NCI-H1436 (cell line): ENCODE results near the gene MT1B.
"Not testable (repeated sequence)": the region's sequence is repeated elsewhere in the genome, so short reads cannot be mapped to it uniquely, and the experiment has no call there.

Experiments
- DNase-seq: peaks from one replicate; lab custom pipeline; 2025; lab: John Stamatoyannopoulos, UW

MT1B gene

DNA sequence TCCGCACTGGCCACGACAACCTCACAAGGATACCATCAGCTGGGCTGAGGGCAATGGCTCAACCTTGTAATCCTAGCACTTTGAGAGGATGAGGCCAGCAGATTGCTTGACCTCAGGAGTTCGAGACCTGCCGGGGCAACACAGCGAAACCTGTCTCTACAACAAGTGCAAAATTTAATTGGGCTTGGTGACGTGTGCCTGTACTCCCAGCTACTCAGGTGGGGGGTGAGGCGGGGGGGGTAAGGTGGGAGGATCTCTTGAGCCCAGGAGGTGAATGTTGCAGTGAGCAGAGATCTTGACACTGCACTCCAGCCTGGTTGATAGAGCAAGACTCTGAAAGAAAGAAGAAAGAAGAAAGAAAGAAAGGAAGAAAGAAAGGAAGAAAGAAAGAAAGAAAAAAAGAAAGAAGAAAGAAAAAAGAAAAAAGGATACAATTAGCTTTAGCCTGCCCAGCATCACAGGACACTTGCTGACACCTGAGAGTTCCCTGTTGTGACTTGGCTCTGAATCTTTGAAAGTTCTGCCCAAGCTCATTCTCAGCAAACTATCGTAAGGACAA is 31.3 kb upstream of the MT1B start:
- DNase-seq: no peak

DNA sequence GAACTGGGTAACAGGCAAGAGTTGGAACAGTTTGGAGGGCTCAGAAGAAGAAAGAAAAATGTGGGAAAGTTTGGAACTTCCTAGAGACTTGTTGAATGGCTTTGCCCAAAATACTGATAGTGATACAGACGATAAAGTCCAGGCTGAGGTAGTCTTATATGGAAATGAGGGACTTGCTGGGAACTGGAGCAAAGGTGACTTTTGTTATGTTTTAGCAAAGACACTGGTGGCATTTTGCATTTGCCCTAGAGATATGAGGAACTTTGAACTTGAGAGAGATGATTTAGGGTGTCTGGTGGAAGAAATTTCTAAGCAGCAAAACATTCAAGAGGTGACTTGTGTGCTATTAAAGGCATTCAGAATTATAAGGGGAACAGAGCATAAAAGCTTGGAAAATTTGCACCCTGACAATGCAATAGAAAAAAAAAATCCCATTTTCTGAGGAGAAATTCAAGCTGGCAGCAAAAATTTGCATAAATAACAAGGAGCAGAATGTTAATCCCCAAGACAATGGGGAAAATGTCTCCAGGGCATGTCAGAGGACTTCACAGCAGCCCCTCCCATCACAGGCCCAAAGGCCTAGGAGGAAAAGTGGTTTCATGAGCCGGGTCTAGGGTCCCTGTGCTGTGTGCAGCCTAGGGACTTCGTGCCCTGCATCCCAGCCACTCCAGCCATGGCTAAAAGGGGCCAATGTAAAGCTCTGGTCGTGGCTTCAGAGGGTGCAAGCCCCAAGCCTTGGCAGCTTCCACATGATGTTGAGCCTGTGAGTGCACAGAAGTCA is 29.8 kb upstream of the MT1B start:
- DNase-seq: not testable (repeated sequence)

DNA sequence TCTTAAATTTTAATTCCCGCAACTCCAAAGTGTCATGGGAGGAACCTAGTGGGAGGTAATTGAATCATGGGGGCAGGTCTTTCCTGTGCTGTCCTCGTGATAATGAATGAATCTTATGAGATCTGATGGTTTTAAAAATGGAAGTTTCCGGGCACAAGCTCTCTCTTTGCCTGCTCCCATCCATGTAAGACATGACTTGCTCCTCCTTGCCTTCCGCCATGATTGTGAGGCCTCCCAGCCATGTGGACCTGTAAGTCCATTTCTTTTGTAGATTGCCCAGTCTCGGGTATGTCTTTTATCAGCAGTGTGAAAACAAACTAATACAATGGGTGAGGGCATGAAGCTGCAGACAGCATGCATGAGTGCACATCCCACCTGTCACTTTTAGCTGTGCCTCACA is 28.5 kb upstream of the MT1B start:
- DNase-seq: not testable (repeated sequence)

DNA sequence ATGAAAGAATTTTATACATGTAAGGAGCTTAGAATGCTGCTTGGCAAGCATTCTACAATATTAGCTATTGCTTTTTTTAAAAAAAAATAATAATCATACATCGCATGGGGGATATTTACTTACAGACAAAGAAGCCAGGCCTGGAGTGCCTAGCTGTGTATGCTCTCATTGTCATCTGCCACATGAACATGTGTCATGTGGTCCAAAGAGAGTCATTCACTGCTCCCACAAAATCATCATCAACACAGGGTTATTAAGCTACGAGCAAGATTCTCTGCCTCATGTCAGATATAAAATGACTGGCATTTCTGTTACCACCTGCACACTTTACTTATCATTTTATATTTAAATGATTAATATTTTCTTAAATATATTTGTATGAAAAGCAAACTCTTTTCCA is 28.0 kb upstream of the MT1B start:
- no peak for DNase-seq

DNA sequence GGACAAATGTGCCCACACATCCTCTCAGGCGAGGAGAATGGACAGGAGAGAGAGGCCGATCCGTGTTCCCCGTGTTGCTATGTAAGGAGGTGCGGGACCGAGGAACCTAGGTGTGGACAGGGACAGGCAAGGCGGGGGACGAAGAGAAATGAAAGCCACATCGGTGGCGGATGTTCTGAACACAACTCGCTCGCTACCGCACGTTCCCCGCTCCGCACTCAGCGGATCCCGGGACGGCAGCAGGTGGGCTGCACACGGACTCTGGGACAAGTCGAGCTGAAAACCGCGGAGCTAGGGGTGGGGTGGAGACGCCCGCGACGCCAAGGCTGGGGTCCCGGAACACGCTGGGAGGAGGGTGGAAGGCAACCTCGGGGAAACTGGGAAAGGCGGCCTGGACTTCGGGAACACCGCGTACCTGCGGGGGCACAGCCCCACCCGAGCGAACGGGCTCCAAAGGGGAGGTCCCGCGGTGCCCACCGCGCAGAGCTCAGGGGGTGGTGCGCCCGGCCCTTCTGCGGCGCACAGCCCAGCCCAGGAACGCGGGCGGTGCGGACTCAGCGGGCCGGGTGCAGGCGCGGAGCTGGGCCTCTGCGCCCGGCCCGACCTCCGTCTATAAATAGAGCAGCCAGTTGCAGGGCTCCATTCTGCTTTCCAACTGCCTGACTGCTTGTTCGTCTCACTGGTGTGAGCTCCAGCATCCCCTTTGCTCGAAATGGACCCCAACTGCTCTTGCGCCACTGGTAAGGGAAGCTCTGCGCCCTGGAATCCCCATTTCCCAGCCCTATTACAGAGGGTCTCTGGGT is 26.3 kb upstream of the MT1B start, which contains the start of gene MT1E:
MT1E (plus strand) TSS at position 642 of the 803 bp plus-strand sequence; CDS start at position 713, 71 bp downstream.
- DNase-seq: no peak

DNA sequence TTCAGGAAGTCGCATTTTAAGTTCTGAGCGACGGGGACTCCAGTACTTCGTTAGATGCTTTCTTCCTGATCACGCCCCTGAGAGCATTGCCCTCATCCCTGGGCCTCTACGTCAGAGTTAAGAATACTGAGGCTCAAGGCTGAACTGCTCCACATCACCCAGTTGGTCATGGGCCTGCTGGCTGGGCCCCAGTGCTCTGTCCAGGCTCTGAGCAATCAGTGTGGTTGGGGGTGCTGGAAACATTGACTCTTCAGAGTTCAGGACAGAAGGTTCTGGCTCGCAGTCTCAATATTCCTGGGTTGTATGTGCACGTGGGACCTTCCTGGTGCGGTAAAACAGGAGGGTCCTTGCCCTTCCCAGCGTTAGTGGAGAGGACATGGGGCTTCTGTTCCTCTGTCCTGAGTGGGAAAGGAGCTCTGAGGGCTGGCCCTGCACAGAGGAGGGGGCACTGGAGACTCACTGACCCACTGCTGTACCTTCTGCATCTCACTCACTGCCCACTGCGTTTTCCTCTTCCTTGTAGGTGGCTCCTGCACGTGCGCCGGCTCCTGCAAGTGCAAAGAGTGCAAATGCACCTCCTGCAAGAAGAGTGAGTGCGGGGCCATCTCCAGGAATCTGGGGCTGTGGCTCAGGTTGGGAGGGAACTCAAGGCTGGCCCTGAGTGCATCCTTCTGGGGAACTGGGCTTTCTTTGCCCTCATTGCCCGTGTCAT is 25.6 kb upstream of the MT1B start:
- no peak for DNase-seq

DNA sequence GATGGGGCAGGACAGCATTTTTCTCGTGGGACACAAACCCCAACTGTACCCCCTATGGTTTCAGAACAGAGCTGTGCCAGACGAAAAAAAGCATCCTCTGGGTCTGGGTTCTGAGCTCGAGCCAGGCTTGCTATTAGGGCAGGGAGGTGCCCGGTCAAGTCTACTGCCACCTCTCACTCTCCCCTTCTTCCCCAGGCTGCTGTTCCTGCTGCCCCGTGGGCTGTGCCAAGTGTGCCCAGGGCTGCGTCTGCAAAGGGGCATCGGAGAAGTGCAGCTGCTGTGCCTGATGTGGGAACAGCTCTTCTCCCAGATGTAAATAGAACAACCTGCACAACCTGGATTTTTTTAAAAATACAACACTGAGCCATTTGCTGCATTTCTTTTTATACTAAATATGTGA is 25.0 kb upstream of the MT1B start:
- DNase-seq: no peak

DNA sequence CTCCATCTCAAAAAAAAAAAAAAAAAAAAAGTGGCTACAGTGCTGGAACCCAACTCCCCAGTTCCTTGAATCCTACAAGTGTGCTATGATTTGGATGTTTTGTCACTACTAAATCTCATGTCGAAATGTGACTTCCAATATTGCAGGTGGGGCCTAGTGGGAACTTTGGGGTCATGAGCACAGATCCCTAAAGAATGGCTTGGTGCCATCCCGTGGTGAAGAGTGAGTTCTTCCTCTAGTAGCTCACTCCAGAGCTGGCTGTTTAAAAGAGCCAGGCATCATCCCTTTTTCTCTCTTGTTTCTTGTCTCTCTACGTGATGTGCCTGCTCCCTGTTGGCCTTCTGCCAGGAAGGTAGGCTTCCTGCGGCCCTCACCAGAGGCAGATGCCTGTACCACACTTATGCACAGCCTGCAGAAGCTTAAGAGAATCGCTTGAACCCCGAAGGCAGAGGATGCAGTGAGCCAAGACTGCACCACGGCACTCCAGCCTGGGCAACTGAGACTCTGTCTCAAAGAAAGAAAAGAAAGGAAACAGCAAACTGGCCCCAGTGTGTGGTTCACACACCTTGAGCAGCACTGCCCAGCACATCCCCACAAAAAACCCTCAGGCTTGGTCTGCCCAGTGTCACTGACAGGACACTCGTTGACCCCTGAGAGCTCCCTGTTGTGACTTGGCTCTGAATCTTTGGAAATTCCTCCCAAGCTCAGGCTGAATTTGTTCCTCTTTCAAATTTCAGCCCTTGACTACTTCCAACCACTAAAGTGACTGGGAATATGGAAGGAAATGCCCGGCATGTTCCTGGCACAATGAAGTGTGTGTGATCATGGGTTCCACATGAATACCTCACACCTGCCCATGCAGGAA is 23.0 kb upstream of the MT1B start:
- no peak for DNase-seq

DNA sequence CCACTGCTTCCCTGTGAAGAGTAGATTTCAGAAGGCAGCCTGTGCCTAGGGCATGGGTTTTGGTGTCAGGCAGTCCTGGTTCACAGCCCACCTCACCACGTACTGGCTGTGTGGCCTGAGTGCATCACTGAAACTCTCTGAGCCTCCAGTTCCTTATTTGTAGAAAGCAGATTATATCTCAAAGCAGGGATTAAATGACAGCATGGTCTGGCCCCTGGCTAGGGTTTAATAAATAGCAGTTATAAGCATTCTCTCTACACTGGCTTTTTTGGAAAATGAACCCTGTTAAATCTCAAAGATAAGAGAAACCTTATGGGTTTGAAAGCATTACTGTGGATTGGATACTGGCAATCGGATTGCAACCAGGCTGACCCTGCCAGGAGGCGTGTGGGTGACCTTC is 22.2 kb upstream of the MT1B start:
- DNase-seq: no peak

DNA sequence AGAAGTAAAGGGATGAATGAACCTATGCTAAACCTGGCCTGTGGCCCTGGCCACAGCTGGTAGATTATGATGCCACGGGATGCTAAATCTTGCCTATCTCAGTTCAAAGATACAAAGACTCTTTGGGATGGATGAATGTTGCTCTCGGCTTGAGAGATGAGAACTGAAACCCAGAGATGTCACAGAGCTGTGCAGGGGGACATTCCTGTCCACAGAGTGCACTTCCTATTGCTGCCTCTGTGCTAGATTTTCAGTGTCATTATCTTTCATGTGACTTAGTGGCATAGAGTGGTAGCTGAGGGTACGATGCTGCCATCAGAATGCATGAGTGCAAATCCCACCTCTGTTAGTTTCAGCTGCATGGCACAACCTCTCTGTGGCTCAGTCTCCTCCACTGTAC is 21.6 kb upstream of the MT1B start:
- DNase-seq: no peak

DNA sequence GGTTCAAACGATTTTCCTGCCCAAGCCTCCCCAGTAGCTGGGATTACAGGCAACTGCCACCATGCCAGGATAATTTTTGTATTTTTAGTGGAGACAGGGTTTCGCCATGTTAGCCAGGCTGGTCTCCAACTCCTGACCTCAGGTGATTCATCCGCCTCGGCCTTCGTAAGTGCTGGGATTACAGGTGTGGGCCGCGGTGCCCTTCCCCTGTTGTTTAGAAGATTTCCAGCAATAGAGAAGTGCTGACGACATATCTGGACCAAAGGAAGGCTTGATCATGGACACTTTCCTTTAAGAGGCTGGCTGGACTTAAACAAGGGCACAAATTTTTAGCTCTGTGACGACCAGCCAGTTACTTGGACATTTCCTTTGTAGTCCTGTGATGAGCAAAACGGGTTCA is 20.5 kb upstream of the MT1B start:
- DNase-seq: no peak

DNA sequence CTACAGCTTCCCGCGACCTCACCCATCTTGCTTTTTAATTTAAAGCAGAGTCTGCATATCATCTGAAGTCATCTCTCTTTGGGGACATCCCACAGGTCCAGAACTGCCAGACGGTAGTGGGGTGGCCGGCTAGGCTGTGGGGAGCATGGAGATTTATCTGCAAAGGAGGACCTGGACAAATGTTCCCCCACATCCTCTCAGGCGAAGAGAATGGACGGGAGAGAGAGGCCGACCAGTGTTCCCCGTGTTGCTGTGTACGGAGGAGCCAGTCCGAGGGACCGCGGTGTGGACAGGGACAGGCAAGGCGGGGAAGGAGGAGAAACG is 19.9 kb upstream of the MT1B start:
- DNase-seq: no peak

DNA sequence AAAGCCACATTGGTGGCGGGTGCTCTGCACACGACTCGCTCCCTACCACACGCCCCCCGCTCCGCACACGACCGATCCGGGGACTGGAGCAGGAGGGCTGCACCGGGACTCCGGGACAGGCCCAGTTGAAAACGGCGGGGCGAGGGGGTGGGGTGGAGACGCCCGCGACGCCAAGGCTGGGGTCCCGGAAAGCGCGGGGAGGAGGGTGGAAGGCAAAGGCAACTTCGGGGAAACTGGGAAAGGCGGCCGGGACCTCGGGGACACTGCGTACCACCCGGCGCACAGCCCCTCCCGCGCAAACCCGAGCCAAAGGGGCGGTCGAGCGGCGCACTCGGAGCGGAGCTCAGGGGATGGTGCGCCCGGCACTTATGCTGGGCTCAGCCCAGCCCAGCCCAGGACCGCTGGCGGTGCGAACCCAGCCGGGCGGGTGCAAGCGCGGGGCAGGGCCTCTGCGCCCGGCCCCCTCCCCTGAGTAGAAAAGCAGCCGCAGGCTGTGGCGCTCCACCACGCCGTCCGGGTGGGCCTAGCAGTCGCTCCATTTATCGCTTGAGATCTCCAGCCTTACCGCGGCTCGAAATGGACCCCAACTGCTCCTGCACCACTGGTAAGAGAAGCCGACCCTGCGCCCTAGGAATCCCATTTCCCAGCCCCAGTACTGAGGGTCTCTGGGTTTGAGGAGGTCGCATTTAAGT is 19.4 kb upstream of the MT1B start, which contains the start of gene MT1M:
MT1M (plus strand) TSS at position 504 of the 692 bp plus-strand sequence; CDS start at position 577, 73 bp downstream.
- DNase-seq: no peak

DNA sequence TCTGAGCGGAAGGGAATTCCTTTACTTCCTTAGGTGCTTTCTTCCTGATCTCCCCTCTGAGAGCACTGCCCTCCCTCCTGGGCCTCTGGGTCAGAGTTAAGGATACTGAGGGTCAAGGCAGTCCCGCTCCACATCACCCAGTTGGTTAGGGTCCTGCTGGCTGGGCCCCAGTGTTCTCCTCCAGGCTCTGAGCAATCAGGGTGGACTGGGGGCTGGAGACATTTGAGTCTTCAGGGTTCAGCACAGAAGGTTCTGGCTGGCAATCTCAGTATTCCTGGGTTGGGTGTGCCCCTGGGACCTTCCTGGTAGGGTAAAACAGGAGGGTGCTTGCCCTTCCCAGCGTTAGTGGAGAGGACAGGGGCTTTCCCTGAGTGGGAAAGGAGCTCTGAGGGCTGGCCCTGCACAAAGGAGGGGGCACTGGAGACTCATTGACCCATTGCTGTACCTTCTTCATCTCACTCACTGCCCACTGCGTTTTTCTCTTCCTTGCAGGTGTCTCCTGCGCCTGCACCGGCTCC is 18.8 kb upstream of the MT1B start:
- DNase-seq: no peak

DNA sequence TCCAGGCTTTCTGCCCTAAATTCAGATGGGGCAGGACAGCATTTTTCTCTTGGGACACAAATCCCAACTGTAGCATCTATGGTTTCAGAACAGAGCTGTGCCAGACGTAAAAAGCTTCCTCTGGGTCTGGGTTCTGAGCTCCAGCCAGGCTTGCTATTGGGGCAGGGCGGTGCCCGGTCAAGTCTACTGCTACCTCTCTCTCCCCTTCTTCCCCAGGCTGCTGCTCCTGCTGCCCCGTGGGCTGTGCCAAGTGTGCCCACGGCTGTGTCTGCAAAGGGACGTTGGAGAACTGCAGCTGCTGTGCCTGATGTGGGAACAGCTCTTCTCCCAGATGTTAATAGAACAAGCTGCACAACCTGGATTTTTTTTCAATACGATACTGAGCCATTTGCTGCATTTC is 18.2 kb upstream of the MT1B start:
- no peak for DNase-seq

DNA sequence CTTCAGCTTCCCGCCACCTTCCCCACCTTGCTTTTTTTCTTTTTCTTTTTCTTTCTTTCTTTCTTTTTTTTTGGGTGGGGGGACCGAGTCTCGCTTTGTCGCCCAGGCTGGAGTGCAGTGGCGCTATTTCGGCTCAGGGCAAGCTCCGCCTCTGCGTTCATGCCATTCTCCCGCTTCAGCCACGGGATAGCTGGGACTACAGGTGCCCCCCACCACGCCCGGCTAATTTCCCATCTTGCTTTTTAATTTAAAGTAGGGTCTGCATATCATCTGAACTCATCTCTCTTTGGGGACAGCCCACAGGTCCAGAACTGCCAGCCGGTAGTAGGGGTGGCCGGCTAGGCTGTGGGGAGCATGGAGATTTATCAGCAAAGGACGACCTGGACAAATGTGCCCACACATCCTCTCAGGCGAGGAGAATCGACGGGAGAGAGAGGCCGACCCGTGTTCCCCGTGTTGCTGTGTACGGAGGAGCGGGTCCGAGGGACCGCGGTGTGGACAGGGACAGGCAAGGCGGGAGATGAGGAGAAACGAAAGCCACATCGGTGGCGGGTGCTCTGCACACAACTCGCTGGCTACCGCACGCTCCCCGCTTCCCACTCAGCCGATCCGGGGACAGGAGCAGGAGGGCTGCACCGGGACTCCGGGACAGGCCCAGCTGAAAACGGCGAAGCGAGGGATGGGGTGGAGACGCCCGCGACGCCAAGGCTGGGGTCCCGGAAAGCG is 16.8 kb upstream of the MT1B start:
- no peak for DNase-seq

DNA sequence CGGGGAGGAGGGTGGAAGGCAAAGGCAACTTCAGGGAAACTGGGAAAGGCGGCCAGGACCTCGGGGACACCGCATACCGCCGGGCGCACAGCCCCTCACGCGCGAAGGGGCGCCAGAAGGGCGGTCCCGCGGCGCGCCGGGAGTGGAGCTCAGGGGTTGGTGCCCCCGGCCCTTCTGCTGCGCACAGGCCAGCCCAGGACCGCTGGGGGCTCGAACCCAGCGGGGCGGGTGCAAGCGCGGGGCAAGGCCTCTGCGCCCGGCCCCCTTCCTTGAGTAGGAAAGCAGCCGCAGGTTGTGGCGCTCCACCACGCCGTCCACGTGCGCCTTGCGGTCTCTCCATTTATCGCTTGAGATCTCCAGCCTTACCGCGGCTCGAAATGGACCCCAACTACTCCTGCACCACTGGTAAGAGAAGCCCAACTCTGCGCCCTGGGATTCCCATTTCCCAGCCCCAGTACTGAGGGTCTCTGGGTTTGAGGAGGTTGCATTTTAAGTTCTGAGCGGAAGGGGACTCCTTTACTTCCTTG is 16.2 kb upstream of the MT1B start:
- no peak for DNase-seq

DNA sequence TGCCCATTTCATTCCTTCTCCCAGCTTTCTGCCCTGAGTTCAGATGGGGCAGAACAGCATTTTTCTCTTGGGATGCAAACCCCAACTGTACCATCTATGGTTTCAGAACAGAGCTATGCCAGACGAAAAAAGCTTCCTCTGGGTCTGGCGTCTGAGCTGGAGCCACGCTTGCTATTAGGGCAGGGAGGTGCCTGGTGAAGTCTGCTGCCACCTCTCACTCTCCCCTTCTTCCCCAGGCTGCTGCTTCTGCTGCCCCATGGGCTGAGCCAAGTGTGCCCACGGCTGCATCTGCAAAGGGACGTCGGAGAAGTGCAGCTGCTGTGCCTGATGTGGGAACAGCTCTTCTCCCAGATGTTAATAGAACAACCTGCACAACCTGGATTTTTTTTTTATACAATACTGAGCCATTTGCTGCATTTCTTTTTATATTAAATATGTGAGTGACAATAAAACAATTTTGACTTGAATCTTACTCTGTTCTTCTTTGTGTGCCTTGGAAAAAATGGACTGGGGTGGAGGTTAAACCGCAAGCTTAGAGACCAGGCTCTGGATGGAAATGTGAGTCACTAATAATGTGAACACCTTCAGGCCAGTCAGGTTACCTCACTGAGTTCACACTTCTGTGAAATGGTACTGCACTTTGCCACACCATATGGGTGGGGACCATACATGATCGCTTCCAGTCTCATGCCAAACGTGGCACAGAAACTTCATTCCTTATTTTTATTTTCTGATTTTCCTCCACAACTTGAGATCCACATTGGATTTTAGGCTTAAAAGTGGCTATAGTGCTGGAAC is 14.9 kb upstream of the MT1B start:
- no peak for DNase-seq
